ENCODE data around the gene PXN. TPM values are rescaled to one million over a fixed set of nuclear protein-coding genes. Genes with fewer than 3 reads are reported as not detected.

Gene PXN
- total and polyA plus RNA-seq, 4 donors = 6.0 to 13.1 (median 12.3) TPM

DNA sequence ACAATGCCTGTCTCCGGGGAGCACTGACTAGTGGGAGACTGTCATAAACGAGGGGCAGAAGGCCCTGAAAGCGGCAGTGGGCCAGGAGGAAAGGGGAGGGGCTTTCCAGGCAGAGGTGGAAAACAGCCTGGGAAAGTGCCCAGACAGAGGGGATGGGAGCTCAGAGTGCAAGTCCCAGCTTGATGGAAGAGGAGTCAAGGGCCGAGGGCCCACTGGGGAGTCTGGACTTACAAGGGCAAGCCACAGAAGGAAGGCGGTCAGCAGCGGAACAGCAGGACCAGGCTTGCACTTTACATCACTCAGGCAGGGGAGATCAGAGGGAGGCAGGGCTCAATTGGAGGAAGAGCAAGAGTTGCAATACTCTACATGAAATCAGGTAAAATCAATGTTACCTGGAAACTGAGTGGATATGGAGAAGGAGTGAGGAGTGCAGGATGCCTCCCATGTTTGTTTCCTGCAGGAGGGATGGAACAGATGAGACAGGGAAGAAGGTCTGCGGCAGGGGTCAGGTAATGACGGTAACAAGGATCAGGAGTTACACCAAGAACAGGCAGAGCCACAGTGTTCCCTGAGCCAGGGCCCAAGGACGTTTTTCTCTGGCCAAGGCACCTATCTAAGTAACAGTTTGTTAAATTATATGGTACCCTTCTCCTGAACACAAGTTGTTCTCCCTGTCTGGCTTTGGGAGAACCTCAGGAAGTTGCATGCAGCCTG, 23.8 kb downstream of the PXN start:
- no peak overlapping the region for H3K4me3 ChIP-seq (ENCODE audit: low read depth in 1 of 3, low read length in 3 of 3)

More for the DNA sequence above, 23.8 kb downstream of the PXN start:
- 79% methylated on average over 9 of the region's 9 CpGs for WGBS
- H3K27ac ChIP-seq (ENCODE audit: low read depth in 1 of 2, low read length in 2 of 2) = peak overlapping the region; percentile 44 to 51
- peaks cover 8 to 32% (median 19%) of the 10 kb centered on the region in 4 donors for H3K4me1 ChIP-seq (ENCODE audit: control insufficient read depth in 4 of 4, insufficient read depth in 4 of 4, low read length in 3 of 4)
- DNase-seq (ENCODE audit: low spot score) = no peak
- TF ChIP-seq, protein P1, sequence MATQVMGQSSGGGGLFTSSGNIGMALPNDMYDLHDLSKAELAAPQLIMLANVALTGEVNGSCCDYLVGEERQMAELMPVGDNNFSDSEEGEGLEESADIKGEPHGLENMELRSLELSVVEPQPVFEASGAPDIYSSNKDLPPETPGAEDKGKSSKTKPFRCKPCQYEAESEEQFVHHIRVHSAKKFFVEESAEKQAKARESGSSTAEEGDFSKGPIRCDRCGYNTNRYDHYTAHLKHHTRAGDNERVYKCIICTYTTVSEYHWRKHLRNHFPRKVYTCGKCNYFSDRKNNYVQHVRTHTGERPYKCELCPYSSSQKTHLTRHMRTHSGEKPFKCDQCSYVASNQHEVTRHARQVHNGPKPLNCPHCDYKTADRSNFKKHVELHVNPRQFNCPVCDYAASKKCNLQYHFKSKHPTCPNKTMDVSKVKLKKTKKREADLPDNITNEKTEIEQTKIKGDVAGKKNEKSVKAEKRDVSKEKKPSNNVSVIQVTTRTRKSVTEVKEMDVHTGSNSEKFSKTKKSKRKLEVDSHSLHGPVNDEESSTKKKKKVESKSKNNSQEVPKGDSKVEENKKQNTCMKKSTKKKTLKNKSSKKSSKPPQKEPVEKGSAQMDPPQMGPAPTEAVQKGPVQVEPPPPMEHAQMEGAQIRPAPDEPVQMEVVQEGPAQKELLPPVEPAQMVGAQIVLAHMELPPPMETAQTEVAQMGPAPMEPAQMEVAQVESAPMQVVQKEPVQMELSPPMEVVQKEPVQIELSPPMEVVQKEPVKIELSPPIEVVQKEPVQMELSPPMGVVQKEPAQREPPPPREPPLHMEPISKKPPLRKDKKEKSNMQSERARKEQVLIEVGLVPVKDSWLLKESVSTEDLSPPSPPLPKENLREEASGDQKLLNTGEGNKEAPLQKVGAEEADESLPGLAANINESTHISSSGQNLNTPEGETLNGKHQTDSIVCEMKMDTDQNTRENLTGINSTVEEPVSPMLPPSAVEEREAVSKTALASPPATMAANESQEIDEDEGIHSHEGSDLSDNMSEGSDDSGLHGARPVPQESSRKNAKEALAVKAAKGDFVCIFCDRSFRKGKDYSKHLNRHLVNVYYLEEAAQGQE (IDR thresholded peaks at IDR 0.05) = no peak
- TF ChIP-seq YY1 (IDR thresholded peaks at IDR 0.05) (no peak), FOXA1 (IDR thresholded peaks at IDR 0.05) (no peak), SP1 (IDR thresholded peaks at IDR 0.05) (no peak), EGR1 (IDR thresholded peaks at IDR 0.05; ENCODE audit: low read depth in 2 of 2) (no peak), RAD21 (IDR thresholded peaks at IDR 0.05) (no peak), FOXA2 (IDR thresholded peaks at IDR 0.05) (no peak), NR2F2 (IDR thresholded peaks at IDR 0.05) (no peak), JUND (IDR thresholded peaks at IDR 0.05) (no peak), HNF4A (conservative IDR thresholded peaks at IDR 0.05) (no peak), GABPA (IDR thresholded peaks at IDR 0.05 in 1 of 2, conservative IDR thresholded peaks at IDR 0.05 in 1 of 2) (no peak), RXRA (IDR thresholded peaks at IDR 0.05) (no peak)
- TF ChIP-seq, protein P2, sequence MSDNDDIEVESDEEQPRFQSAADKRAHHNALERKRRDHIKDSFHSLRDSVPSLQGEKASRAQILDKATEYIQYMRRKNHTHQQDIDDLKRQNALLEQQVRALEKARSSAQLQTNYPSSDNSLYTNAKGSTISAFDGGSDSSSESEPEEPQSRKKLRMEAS (IDR thresholded peaks at IDR 0.05) = no peak
- TF ChIP-seq, protein P3, sequence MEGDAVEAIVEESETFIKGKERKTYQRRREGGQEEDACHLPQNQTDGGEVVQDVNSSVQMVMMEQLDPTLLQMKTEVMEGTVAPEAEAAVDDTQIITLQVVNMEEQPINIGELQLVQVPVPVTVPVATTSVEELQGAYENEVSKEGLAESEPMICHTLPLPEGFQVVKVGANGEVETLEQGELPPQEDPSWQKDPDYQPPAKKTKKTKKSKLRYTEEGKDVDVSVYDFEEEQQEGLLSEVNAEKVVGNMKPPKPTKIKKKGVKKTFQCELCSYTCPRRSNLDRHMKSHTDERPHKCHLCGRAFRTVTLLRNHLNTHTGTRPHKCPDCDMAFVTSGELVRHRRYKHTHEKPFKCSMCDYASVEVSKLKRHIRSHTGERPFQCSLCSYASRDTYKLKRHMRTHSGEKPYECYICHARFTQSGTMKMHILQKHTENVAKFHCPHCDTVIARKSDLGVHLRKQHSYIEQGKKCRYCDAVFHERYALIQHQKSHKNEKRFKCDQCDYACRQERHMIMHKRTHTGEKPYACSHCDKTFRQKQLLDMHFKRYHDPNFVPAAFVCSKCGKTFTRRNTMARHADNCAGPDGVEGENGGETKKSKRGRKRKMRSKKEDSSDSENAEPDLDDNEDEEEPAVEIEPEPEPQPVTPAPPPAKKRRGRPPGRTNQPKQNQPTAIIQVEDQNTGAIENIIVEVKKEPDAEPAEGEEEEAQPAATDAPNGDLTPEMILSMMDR (IDR thresholded peaks at IDR 0.05; ENCODE audit: low read depth, low read length, missing input control) = no peak
- TF ChIP-seq, protein P4, sequence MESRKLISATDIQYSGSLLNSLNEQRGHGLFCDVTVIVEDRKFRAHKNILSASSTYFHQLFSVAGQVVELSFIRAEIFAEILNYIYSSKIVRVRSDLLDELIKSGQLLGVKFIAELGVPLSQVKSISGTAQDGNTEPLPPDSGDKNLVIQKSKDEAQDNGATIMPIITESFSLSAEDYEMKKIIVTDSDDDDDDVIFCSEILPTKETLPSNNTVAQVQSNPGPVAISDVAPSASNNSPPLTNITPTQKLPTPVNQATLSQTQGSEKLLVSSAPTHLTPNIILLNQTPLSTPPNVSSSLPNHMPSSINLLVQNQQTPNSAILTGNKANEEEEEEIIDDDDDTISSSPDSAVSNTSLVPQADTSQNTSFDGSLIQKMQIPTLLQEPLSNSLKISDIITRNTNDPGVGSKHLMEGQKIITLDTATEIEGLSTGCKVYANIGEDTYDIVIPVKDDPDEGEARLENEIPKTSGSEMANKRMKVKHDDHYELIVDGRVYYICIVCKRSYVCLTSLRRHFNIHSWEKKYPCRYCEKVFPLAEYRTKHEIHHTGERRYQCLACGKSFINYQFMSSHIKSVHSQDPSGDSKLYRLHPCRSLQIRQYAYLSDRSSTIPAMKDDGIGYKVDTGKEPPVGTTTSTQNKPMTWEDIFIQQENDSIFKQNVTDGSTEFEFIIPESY (IDR thresholded peaks at IDR 0.05) = no peak
- TF ChIP-seq, protein P5, sequence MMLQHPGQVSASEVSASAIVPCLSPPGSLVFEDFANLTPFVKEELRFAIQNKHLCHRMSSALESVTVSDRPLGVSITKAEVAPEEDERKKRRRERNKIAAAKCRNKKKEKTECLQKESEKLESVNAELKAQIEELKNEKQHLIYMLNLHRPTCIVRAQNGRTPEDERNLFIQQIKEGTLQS (IDR thresholded peaks at IDR 0.05) = no peak
- H3K9me3 ChIP-seq (ENCODE audit: control insufficient read depth in 4 of 4, low read length in 3 of 4) = no peaks in the 10 kb centered on the region
- no peaks in the 10 kb centered on the region for H3K27me3 ChIP-seq (ENCODE audit: control insufficient read depth in 4 of 4, insufficient read depth in 4 of 4, low read length in 3 of 4)
- H3K36me3 ChIP-seq (ENCODE audit: control insufficient read depth in 4 of 4, insufficient read depth in 3 of 4, low read depth in 1 of 4, low read length in 3 of 4) = no peaks in the 10 kb centered on the region
- no peak overlapping the region for H3K9ac ChIP-seq (ENCODE audit: low read depth in 1 of 2, low read length in 2 of 2)
